ENCODE data around the gene FREM2.
A peak's percentile ranks its signal among the peaks of the same experiment; 100 is the strongest.

FREM2 gene

DNA sequence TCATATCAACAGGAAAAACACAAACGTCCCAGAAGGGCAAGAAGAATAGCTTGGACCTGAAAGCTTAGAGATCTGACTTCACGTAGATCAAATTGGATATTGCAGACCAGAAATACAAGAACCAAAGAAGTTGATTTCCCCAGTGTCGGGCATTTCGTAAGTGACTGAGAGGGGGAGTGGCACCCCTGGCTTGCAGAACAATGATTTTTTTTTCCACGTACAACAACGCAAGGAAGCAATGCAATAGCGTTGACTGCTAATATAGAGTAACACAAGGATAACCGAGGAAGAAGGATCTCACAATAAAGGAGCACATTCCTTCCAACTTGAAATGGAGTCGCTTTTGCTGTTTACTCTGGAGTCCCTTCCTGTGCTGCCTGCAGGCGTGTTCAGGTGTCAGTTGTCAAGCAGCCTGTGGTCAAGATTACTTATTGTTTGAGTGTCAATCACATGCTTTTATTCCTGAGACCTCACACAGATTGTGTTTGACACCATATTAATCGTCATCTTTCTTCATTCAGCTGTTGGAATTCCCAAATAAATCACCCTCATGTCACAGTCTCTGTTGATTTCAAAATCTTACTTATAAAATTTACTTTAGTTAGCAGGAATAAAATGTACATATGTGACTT is 139.4 kb downstream of the FREM2 start:
- DNase-seq (ENCODE audit: low spot score), result no peak

- no peak for DNase-seq (ENCODE audit: low spot score)
These were observed 143.7 kb downstream of the FREM2 start for GRCh38 chr13:38830442-38831045.

GRCh38 chr13:38844581-38844980 is 157.7 kb downstream of the FREM2 start:
- DNase-seq (ENCODE audit: low spot score), result no peak

DNA sequence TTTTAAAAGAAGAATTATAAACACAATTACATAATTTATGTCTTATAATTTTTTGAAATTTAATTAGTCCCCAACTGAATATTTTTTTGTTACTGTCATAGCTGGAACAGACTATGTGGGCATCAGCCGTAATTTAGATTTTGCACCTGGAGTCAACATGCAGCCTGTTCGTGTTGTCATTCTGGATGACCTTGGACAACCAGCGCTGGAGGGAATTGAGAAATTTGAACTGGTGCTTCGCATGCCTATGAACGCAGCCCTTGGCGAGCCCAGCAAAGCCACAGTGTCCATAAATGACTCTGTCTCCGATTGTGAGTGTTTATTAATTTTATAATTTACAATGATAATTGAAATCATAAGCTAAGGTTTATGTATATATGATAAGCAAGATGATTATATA is 161.5 kb downstream of the FREM2 start:
- DNase-seq (ENCODE audit: low spot score), result no peak

DNA sequence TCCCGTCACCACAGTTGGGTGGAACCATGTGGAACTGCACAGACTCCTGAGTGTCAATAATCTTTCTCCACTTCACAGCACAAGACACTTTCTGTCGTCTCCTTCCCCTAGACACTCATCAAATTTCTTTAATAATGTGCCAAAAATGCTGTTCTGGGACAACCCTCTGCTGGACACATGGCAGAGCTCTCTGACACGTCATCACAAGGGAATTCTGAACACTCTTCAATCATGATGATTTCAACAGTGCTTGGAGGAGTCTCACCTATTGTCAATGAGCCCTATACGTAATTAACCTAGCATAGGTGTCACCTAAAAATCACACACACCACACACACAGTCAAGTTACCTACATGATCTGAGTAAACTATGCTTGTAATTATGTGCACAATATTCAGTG is 162.4 kb downstream of the FREM2 start:
- DNase-seq (ENCODE audit: low spot score), result no peak

- DNase-seq (ENCODE audit: low spot score), result no peak
These were observed 164.2 kb downstream of the FREM2 start for GRCh38 chr13:38850868-38851626.

GRCh38 chr13:38854226-38854625 is 167.3 kb downstream of the FREM2 start:
- no peak for DNase-seq (ENCODE audit: low spot score)

GRCh38 chr13:38856065-38856464 is 169.2 kb downstream of the FREM2 start:
- DNase-seq (ENCODE audit: low spot score), result no peak

DNA sequence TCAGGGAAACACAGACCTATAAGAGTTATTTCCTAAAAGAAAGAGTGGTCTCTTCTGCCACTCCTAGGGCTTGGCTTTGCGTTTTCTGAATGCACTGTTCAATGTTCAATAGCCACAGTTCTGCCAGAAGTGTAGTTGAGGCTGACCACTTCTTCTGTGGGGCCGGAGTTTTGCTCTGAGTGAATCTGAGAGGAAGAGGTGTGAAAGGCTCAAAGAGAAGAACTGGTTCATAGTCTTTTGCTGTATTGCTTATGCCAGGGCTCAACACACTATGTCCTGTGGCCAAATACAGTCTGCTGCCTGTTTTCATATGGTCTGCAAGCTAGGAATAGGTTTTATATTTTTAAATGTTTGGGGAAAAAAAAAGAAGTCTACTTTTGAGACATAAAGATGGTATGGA is 175.6 kb downstream of the FREM2 start:
- no peak for DNase-seq (ENCODE audit: low spot score)

GRCh38 chr13:38863536-38863935 is 176.7 kb downstream of the FREM2 start:
- DNase-seq (ENCODE audit: low spot score), result no peak

- DNase-seq (ENCODE audit: low spot score), result no peak
These were observed 179.8 kb downstream of the FREM2 start for GRCh38 chr13:38866649-38867048.

DNA sequence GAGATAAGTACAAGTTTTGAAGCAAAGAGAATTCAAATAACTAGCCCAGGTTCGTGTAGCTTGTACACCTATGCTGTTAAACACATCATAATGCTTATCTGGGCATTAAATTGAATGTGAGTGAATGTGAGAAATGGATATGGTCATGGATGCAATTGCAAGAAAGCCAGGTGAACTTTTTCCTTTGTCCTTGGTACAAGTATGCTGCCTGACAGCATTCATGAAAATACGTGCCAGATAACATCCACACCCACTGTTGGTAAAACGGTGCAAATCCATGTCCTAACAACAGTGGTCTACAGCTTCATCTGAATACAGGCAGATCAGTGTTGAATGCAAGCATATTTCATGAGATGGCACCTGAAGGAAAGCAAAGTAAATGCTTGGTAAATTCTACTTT is 181.5 kb downstream of the FREM2 start:
- DNase-seq (ENCODE audit: low spot score), result no peak

- DNase-seq (ENCODE audit: low spot score), result no peak
These were observed 182.0 kb downstream of the FREM2 start for GRCh38 chr13:38868870-38869269.

GRCh38 chr13:38871275-38871674 is 184.4 kb downstream of the FREM2 start:
- no peak for DNase-seq (ENCODE audit: low spot score)

DNA sequence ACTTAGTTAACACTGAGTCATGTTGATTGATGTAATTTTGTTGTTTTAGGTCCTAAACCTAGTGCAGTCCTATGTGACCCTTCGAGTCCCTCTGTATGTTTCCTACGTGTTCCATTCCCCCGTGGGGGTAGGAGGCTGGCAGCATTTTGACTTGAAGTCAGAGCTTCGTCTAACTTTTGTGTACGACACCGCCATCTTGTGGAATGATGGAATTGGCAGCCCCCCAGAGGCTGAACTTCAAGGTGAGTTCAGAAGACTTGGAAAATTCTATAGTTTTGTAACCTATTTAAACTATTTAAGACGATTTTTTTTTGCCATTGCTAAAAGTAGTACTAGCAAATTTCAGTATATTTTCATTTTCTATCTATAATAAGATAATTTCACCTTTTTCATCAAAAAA is 185.8 kb downstream of the FREM2 start:
- peak; percentile 14 for DNase-seq (ENCODE audit: low spot score)

DNA sequence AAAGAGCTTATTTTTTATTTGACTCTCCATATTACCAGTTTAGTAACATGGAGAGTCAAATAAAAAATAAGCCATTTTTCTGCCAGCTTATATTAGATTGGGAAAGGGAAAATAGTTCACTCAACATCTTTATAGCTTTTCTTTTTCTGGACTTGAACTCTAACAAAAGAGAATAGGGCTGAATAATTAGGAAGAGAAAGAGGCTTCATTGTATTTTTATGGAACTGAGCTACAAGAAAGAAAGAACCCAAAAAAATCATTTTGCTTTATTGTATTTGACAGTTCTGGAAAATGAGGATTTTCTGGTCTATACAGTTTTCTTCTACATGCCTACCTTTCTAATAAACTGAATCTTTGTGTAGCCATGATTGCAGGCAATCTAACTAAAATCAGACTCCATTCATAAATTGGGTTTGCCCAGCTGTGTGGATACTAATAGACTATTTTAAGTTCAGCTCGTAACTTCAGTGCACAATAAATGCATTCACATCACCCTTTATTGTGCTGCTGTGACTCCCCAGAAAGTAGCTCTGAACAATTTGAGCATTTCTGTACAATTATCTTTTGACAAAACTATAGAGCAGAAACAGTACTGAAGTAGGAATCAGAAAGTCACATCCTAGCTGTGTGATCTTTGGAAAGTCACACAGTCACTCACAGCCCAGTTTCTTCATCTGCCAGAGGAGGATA is 188.5 kb downstream of the FREM2 start:
- no peak for DNase-seq (ENCODE audit: low spot score)

GRCh38 chr13:38879278-38879677 is 192.4 kb downstream of the FREM2 start:
- no peak for DNase-seq (ENCODE audit: low spot score)

DNA sequence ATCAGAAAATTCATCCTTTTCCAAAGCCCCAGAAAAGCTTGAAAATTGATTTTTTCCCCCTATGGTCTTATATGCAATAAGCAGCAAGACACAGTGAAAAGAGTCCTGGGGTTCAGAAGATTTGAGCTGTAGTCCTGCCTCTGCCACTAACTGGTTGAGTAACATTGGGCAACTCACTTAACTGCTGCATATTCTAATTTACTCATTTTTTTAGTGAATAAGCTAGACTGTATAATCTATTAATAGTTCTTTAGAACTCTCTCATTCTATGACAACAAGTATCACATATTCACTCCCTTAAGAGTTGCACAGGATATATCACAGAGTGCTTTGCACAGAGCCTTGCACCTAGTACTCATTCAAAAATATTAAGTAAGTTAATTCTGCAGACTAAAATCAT is 192.9 kb downstream of the FREM2 start:
- DNase-seq (ENCODE audit: low spot score), result no peak

GRCh38 chr13:38880397-38880796 is 193.5 kb downstream of the FREM2 start:
- DNase-seq (ENCODE audit: low spot score), result no peak

DNA sequence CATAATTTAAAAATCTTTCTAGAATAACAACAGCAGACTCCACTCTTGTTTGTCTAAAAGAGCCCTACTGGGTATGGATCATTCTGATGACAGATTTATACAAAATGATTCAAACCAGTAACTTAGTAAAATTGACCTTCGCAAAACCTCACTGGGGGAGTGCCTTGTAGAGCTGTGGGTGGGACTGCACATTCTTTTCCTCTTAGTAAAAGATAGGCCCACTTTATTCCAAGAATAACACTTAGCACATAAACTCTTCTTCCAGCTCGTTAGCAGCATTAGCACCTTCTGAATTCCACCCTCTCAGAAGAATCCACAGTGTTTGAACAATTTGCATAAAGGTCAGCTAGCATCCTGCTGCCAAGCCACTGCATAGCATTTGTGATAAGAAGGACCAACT is 196.9 kb downstream of the FREM2 start:
- DNase-seq (ENCODE audit: low spot score), result no peak

DNA sequence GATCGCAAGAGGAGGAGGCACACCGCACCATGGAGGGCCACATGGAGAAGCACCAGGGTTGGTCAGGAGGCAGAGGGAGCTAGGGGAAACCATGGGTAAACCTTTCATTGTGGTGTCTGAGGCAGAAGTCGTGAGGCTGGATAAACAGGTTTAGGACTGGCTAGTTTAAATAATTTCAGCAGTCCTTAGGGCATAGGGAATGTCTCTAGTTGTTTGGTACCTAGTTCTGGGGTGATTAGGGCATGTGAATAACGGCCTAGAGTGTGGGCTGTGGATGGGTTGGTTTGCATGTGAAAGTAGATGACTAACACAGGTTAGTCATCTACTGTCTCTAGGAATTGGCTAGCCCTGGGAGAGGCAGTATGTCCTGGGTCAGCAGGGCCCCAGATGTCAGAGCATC is 201.4 kb downstream of the FREM2 start:
- no peak for DNase-seq (ENCODE audit: low spot score)

DNA sequence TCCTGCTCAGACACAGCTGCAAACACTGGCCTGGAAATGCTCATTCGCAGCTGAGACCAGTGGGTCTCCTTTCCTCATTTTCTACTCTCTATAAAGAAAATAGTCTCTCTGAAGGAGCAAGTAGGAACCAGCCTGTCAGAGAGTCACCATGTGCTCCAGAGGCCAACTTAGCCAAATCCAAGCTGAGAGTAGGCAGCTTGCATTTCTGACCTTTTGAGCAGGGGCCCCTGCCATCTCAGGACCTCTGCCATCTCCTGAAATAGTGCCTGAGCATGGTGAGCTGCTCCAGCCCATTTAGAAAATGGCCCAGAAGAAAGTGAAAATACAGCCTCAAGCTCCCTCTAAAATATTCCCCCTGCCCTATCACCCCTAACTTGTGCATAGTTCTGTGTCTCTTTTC is 208.2 kb downstream of the FREM2 start:
- no peak for DNase-seq (ENCODE audit: low spot score)

DNA sequence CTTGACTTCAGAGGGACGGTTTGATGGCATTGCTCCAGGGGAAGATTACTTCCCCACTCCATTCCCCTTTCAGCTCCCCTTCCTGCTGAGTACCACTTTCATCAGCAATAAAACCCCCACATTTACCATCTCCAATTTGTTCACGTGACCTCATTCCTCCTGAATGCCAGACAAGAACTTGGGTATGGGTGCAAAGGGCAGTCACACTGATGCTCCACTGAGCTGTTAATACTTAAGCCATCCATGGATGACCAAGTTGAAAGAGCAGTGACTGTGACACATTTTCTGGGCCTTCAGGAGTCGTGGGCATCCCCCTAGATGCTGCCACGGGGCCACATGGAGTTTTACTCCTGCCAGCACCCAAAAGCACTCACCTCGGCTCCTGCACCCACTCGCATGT is 210.6 kb downstream of the FREM2 start:
- no peak for DNase-seq (ENCODE audit: low spot score)
